Brain pericyte (primary cell): ENCODE data around the gene VRK1.
A peak's percentile ranks its signal among the peaks of the same experiment; 100 is the strongest.
"Not testable (repeated sequence)": the region's sequence is repeated elsewhere in the genome, so short reads cannot be mapped to it uniquely, and the experiment has no call there.

Source experiments
- DNase-seq: peaks from one replicate; pipeline ENCODE4 v3.0.0-alpha.2; 2012; ENCODE audit warnings: low read depth, low spot score

Gene VRK1

GRCh38 chr14:96796851-96797581 is at the start of gene VRK1:
TSS of gene VRK1 (plus strand) at chr14:96797382. CDS start at chr14:96833472, 36,090 bp downstream.
- peak; percentile 91 for DNase-seq

DNA sequence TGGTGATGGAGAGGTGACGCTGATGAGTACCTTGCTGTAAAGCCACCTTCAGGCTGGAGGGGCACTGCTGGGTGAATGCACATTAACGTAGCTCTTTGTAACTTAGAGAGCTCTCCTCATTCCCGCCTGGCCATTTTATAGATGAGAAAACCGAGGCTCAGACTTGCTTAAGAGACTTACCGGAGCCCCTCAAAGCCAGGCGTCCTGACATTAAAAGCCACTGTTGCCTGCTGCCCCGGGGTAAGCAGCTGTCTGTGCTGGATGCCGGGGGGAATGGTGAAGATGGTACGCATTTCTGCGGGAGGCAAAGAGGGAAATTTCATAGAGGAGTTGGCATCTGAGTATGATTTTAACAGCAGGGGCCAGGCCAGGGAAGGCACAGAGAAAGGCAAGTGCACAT is 49.6 kb upstream of the VRK1 start:
- no peak for DNase-seq

- no peak for DNase-seq
These were observed 48.8 kb upstream of the VRK1 start for GRCh38 chr14:96748362-96748761.

GRCh38 chr14:96751505-96751904 is 45.7 kb upstream of the VRK1 start:
- DNase-seq: no peak

- no peak for DNase-seq
These were observed 45.1 kb upstream of the VRK1 start for GRCh38 chr14:96752125-96752524.

DNA sequence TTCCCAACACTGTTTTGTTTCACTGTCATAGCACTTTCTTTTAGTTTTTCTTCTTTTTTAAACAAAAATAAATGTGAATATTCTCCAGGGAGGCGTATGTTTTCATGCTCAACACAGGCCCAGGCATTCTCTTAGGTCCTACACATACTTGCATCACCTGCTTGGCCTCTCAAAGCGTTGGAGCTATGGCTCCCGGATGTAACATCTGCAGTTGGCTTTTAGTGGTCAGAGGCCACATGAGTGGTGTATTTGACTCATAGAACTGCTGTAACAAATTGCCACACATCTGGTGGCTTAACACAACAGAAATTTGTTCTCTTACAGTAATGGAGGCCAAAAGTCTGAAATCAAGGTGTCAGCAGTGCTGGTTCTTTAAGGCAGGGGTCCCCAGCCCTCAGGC is 44.6 kb upstream of the VRK1 start:
- no peak for DNase-seq

GRCh38 chr14:96754162-96754844 is 42.9 kb upstream of the VRK1 start:
- no peak for DNase-seq

GRCh38 chr14:96754845-96755184 is 42.4 kb upstream of the VRK1 start:
- no peak for DNase-seq

DNA sequence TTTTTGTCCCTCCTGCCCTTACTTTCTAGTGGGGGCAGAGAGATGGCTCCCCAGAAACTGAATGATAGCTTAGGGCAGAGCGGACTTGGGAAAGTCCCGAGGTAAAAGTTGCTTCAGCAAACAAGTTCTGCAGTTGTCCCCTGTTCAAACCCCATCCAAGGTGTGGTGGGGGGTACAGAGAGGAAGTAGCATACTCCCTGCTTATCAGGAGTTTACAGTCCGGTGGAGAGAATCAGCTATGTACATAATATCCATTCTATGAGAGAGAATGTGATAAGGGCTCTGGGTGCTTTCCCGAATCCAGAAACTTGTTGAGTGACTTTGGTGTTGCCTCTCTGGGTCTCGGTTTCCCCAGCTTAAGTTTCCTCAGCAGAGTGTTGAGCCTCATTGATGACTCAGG is 40.4 kb upstream of the VRK1 start:
- DNase-seq: no peak

- DNase-seq: no peak
These were observed 39.7 kb upstream of the VRK1 start for GRCh38 chr14:96757456-96757855.

DNA sequence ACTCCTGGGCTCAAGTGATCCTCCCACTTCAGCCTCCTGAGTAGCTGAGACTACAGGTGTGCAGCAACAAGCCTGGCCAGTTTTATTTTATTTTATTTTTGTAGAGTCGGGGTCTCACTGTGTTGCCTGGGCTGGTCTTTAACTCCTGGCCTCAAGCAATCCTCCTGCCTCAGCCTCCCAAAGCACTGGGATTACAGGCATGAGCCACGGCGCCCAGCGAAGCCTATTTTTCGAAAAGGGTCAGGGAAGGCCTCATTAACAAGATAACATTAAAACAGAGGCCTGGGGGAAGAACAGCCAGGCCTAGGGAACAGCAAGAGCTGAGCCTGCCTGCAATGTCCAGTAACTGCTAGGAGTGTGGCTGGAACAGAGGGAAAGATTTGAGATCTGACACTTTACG is 36.1 kb upstream of the VRK1 start:
- no peak for DNase-seq

DNA sequence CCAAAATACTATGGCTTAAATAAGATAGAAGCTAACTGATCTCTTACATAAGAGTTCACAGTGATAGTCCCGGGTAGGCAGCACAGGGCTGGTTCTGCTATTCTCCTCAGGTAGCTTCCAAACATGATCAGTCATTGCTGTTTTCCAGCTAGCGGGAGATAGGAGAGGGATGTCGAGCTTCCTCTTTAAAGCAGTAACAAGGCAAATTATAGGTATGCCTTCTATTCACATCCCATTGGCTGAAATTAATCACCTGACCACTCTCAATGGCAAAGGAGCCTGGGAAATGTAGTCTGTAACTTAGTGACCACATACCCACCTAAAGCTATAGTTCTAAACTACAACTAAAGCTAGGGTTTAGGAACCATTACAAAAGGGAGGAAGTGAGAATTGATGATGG is 34.5 kb upstream of the VRK1 start:
- no peak for DNase-seq

GRCh38 chr14:96764012-96764411 is 33.2 kb upstream of the VRK1 start:
- DNase-seq: no peak

- not testable (repeated sequence) for DNase-seq
These were observed 32.0 kb upstream of the VRK1 start for GRCh38 chr14:96765205-96765604.

DNA sequence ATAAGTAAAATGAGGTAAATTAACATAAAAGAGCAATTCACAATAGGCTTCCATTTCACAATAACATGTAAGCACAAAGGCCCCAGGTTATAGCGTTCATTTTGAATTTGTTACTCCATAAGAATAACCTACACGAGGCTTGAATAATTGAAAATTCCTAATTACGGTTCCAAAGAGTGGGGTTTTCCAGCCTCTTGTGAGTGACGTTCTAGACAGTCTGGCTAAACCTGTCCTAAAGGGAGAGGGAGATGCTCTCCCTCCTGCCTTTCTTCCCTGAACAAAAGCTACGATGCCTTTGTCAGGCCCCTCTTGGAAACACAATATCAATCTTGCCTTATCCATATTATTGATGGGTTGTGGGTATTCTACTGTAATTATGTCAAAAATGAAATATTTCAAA is 24.3 kb upstream of the VRK1 start:
- no peak for DNase-seq

DNA sequence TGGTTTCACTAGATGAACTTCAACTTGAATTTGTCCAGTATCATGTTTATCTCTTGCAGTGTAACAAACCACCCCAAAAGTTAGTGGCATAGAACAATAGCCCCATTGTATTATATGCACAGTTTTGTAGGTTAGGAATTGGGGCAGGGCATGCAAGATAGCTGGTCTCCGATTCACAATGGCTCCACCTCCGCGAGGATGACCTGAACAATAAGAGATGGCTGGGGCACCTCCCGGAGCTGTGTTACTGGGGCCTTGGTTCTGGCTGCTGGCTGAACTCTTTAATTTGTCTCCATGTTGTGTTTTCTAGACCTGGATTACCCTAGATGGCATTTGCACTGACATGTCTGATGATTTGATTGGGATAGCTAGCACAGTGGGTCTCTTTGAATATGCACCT is 20.4 kb upstream of the VRK1 start:
- no peak for DNase-seq

DNA sequence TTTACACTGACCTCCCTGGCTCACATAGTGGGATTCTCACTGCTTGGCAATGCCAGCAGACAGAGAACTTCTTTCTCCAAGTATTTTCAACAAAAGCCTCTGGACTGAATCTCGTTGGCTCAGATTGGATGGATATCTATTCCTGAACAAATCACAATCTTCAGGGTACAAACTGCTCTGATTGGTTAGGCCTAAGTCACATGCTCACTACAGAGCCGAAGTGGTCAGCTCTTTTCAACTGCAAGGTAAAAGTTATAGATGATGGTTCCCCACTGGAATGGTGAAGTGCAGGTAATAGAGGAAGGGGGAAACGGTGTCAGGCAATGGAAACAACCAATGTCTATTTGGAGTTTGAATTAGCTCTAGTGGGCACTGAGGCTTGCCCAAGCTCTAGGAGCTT is 16.7 kb upstream of the VRK1 start:
- DNase-seq: no peak

- DNase-seq: no peak
These were observed 15.8 kb upstream of the VRK1 start for GRCh38 chr14:96781371-96781770.

DNA sequence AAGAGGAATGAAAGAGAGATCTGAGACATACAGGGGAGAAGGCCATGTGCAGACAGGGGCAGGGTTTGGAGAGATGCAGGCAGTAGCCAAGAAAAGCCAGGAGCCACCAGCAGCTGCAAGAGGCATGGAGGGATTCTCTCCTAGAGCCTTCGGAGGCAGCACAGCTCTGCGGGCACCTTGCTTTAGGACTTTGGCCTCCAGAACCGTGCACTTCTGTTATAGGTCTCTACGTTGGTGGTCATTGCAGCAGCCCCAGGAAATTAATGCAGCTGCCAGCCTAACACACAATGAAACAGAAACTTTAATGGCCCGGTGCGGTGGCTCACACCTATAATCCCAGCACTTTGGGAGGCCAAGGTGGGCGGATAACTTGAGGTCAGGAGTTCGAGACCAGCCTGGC is 14.7 kb upstream of the VRK1 start:
- no peak for DNase-seq

- no peak for DNase-seq
These were observed 13.9 kb upstream of the VRK1 start for GRCh38 chr14:96783043-96783914.

GRCh38 chr14:96783915-96784224 is 13.3 kb upstream of the VRK1 start:
- no peak for DNase-seq

DNA sequence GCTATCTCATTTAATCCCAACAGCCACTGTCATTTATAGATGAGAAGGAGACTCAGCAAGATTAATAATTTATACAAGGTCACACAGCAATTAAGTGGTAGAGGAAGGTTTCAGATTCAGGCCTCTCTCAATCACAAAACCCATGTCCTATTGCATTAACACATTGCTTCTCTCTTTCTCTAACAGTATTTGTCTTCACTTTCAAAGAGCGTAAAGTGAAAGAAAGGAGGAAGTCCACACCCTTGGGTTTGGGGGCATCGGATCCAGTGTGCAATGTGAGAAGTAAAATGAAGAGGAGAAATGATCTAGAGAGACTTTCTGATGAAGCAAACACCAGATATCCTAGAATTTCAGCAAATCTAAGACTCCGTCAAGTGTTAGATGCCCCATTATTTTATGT is 7.0 kb upstream of the VRK1 start:
- DNase-seq: no peak

- no peak for DNase-seq
These were observed 6.5 kb upstream of the VRK1 start for GRCh38 chr14:96790706-96791105.
